Astrocyte (in vitro differentiated cells and primary cell): ENCODE results near the gene SDHC.

Experiments
- CTCF ChIP-seq: IDR thresholded peaks from 2 replicates; pipeline ENCODE4 v1.5.1; 2011; ENCODE audit warnings: low read depth, mild to moderate bottlenecking, inconsistent platforms, low read length, moderate library complexity; ENCODE audit not compliant: insufficient read depth
- EZH2 ChIP-seq: IDR thresholded peaks from 2 replicates; pipeline ENCODE4 v1.6.1; 2012; ENCODE audit warnings: mild to moderate bottlenecking, low read length, inconsistent platforms; ENCODE audit not compliant: insufficient read depth

- TF ChIP-seq EZH2: no peak
- TF ChIP-seq CTCF: no peak
Observed at GRCh38 chr1:161389691-161390558, 75.7 kb downstream of the SDHC start.
